ENCODE results near the gene NRP1. TPM values are rescaled to one million over a fixed set of nuclear protein-coding genes. Genes with fewer than 3 reads are reported as not detected.
"Not testable (repeated sequence)": the region's sequence is repeated elsewhere in the genome, so short reads cannot be mapped to it uniquely, and the experiment has no call there.

Gene NRP1
- polyA plus RNA-seq, 1 donor: 177 TPM

DNA sequence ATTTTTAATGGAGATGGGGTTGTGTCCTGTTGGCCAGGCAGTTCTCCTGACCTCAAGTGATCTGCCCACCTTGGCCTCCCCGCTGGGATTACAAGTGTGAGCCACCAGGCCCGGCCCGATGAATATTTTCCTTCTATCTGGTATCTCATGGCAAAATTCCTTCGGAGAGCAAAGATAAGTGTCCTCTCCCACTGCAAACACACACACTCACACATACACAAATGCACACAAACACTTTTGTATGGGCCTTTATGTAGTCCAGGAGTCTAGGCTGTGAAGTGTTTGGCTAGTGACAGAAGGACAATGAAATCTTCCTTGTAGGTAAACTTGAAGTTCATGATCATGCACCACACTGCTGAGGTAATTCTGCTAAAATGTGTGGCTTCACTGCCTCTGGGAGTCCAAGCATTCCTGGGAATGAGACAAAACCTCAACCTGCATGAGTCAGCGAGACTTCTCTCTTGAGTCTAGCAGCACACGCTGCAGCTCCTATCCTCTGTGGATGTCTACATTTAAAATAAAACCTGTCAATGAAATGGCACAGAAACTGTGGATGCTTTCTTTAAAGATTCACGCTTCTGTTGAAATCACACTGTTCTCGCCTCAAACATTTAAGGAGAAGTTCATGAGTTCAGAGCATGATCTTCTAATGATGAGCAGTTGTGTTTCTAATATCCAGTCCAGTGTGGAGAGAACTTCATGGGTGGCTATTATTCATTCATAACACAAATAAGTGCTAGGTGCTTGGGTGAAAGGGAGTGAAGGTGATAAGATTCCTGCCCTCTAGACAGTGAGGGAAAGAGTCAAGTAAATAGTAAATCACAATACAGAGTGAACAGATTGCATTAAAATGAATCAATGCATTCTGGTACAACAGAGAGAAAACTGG, 96.5 kb downstream of the NRP1 start:
- DNase-seq: no peak

DNA sequence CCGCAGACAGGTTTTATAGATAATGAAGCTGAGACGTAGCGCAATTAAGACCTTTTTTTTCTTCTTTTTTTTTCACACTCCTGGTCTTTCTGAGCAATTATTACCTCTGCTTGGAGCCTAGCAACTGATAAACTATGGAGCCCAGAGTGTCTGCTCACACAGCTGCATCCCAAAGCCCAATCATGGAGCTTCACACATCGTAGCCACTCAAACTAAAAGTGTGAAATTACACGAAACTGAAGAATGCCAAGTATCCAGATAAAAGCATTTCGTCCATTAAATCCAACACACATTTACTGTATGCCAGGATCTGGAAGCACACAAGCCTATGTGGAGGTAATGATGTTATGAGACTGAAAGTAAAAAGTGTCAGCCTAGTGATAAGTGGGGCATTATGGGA, 97.6 kb downstream of the NRP1 start:
- DNase-seq: no peak

DNA sequence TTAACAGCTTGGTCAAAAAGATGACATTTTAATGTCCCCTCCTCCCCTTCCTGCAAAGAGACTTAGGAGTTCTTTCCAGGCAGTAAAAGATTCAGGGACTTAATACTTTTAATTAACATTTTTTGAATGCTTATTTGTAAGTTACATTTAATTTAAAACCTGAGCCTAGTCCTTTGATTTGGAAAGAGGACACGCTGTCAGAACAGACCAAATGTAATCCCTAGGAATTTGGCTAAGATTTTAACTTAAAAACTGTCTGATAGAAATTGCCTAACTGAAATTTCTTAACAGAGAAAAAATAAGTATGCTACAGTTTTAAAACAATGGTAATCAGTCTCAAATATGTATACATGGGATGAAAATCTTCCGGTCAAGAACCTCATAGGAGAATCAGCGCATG, 98.5 kb downstream of the NRP1 start:
- DNase-seq: no peak

DNA sequence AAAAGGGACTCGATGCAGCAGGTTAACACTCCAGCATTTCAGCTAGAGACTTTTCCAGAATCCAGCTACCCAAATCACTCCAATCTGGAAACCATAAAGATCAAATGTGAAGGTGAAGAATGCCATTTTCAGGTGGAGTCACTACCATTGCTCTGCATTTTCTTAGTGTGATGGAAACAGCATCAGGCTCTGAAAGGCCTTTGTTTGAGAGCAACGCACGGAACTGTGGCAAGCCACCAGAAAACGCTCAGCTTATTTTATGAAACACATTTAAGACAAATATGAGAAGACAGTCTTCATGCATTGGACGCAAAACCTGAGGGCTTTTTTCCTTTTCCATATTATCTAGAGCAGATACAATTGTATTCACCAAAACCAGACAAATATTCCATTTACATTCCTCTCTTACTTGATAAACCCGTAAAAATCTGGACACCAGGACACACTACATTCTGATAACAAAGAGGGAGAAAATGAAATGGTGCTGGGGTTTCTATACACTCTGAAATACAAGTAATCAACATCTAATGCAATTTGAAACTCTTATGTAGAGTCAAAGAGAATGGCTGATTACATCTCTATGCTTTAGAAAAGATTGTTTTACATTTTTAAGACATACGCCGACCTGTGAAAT, 99.1 kb downstream of the NRP1 start:
- DNase-seq: no peak

DNA sequence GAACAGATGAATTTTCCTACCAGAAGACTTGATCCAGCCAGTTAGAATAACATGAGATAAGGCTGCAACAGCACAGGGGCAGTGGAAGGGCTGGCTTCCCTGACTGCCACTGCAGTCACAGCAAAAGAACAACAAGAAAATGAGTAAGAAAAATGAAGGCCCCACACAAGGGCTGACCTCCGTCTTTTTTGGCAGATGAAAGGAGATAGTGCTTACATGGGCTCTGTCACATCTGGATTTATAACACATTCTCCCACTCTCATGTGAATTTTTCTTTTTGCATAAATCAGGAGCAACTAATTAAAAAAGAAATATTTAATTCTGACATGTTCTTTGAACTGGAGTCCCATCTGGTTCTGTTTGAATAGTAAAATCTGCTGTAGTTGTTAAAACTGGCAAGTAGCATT, 99.6 kb downstream of the NRP1 start:
- DNase-seq: peak; percentile 82

DNA sequence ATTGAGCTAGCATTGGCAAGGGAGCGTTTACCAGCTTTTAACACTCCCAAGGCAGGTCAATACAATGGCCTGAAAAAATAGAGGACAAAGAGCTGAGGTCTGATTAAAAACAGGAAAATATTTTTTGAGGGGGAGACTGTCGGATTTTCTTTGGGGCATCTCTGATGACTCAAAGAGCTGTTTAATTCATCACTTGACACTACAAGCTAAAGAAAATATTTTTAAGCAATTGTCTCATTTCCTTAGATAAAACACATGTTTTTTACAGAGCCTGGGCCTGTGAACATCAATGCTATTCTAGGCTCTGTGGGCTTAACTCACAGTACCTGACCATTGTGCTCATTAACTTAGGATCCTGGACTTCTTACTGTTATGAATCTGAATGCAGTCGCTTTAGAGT, 100.8 kb downstream of the NRP1 start:
- no peak for DNase-seq

DNA sequence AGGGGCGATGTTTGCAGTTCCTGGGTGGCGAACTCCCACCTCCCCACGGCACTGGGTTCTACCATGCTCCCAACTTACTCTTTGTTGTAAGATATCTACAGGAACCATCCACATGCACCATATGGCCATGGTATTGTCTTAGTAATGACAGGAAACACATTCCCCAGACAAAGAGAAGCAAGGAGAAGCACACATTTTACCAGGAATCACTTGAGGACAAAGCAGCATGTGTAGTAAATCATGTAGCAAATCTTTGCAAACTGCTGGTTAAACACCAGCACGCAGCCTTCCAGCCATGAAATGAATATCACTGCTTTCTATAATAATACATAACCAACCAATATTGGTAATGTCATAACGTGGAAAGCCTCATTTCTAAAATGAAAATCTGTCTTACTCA, 101.2 kb downstream of the NRP1 start:
- no peak for DNase-seq

DNA sequence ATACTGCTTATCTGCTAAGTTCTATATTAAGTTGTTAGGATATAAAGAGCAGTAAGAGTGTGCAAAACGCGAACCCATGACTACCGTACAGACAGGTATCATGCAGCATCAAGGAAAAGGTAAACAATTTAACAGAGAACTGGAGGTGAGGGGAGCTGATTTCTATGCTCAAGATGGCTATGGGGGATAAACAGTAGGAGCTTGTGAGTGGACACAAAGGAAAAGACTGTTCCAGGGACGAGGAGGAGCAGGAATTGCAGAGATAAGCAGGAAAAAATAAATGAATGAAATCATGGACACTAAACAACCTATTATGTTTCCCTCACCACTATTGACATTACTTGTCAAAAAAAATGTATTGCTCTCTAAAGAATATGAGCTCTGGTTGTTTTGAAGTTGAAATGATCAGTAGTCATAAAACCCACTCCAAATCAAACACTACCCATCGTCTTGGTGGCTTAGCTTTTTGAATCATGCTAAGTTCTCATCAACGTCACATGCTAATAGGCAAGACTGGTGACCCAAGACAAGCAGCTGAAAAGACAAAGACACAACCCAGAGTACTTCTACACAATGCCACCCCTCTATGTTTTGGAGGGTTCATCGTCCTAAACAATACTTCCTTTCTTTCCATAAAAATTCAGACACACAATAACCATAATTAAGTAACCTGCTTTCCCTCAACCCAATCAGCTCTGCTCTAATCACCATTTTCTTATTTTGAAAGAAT, 102.7 kb downstream of the NRP1 start:
- no peak for DNase-seq

DNA sequence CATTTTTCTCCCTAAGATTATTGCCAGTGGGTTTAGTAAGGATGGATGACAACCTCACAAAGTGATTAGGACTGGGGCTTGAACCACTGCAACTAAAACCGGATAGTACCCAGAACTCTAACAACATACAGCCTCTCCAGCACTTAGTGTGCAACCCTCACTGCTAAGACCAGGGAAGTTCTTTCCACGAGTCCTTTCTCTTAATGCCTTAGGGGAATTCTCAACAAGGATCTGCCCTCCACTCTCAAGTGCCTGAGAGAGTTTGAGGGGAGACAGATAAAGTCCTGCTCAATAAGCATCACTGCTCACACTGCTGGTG, 104.6 kb downstream of the NRP1 start:
- DNase-seq: no peak

DNA sequence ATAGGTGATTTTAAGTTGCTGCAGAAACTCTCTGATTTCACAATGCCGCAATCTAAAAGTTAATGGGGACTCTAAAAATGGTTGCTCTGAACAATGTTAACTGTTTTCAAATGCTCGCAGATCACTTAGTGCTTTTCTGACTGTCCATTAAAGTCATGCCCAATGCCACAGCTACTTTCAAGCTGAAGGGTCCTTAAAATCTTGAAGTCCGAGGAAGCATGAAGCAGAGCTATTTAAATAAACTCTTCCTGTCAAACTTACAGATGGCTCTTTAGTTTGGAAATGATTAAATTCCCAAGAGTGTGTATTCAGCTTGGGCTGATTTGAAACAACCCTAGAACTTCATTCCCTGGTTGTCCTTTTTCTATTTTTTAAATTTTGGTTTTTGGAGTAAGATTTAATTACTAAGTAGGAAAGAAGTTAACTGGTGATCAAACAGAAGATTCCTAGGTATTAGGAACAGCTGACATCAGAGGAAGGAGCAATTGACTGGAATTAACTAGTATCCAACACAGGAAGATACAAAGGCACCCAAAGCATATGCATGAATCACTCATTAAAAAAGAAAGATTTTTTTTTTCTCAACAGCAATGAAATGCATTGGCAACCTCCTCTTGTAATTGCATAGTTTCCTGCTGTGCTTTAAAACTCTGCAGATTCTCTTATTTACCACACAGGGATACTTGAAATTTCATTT, 105.1 kb downstream of the NRP1 start:
- no peak for DNase-seq

DNA sequence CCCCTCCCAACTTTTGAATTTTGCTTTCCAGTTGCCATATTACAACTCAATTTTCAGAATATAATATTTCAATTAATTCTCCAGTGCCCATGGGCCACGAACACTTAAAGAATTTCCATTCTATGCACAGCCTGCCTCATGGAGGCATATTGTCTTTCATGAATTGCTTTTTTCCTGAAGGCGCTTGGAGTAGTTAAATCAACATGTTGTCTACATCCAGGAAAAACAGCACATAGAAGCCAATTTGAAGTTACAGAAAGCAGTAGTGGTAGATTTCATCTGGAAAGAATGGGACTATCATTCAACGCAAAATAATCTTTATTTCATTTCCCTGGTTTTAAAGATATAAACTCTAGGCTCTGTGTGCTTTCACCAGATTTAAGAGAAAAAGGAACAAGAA, 106.0 kb downstream of the NRP1 start:
- no peak for DNase-seq

DNA sequence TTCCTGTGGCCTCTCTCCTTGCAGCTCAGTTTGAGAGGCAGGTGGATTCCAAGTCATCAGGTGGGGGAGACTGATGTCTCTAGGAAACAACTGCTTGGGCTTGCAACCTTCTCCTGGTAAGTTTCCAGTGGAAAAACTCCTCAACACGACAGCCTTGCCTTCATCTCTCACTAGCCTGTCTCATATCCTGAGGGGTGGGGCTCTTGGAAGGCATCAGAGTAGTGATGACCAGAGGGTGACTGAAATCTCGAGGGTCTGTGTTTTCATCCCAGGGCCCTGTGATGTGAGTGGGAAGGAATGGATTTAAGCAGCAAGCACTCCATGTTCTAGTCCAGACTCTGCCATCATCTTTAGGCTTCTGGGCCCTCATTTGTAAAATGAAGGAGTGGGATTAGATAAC, 107.0 kb downstream of the NRP1 start:
- no peak for DNase-seq

DNA sequence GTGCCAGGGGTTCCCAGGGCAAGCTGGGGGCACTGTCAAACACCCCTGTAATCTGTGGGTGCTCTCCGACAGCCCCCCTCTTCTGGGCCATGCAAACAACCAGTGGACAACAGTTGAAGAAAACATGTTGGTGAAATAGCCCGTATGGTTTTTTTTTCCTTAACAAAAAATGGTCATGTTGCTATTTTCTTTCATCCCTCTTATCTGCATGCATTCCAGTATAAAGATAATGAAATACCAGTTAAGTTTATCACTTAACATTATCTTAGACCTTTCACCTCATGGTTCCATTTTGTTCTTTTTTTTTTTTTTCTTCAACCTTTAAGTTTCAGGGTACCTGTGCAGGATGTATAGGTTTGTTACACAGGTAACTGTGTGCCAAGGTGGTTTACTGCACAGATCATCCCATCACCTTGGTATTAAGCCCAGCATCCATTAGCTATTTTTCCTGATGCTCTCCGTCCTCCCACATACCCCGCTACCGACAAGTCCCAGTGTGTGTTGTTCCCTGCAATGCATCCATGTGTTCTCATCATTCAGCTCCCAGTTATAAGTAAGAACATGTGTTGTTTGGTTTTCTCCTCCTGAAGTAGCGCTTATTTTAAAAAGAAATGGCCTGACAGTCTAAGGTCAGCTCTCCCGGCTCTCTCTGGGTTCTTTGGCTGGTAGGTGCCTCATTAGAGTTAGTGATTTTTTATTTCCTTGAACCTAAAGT, 110.1 kb downstream of the NRP1 start:
- DNase-seq: no peak

DNA sequence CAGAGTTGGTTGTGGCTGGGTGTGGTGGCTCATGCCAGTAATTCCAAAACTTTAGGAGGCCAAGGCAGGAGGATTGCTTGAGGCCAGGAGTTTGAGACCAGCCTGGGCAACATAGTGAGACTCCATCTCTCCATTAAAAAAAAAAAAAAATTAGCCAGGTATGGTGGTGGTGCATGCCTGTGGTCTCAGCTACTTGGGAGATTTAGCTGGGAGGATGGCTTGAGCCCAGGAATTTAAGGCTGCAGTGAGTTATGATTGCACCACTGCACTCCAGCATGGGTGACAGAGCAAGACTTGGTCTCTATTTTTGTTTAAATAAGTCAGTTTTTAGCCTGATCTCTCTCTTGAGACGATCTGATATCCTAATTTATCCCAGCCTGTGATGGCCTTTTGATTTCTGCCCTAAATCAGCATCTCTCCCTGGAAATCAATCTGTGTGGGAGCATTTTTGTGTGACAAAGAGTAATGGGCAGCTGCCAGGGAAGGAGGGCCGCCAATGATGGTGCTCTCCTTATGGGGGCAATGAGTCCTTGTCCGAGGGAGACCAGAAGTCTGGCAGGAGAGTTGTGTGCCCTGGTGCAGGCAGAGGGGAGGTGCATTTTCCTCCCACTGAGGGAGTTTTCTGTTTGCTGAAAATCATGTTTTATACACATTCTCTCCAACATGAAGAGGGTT, 111.0 kb downstream of the NRP1 start:
- DNase-seq: peak; percentile 76

DNA sequence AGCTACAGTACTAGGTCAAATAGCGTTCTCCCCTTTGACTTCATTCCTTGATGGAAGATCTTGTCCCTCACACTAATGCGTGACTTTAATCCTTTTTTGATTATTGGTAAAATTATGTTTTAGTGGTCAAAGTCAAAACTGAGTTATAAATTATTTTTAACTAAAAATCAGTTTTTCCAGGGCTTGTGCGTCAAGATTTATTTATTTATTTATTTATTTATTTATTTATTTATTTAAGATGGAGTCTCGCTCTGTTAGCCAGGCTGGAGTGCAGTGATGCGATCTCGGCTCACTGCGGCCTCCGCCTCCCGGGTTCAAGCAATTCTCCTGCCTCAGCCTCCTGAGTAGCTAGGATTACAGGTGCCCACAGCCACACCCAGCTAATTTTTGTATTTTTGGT, 112.2 kb downstream of the NRP1 start:
- DNase-seq: not testable (repeated sequence)

DNA sequence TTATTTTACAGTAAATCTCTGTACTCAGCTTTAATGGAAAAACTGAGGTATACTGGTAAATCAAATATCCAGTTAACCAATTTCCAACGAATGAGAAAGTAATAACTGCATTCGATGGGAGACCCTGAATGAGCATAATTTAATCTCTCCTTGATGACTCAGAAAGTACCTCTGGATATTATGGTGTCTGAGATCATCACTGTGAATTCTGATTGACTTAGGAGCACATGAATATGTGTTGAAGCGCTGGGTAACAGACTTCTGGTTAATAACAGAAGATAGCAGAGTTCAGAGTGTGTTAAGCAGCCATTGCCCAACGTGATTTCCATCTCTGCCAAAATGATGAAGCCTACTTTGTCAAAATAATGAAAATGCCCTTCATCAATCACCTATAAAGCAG, 116.6 kb downstream of the NRP1 start:
- no peak for DNase-seq

DNA sequence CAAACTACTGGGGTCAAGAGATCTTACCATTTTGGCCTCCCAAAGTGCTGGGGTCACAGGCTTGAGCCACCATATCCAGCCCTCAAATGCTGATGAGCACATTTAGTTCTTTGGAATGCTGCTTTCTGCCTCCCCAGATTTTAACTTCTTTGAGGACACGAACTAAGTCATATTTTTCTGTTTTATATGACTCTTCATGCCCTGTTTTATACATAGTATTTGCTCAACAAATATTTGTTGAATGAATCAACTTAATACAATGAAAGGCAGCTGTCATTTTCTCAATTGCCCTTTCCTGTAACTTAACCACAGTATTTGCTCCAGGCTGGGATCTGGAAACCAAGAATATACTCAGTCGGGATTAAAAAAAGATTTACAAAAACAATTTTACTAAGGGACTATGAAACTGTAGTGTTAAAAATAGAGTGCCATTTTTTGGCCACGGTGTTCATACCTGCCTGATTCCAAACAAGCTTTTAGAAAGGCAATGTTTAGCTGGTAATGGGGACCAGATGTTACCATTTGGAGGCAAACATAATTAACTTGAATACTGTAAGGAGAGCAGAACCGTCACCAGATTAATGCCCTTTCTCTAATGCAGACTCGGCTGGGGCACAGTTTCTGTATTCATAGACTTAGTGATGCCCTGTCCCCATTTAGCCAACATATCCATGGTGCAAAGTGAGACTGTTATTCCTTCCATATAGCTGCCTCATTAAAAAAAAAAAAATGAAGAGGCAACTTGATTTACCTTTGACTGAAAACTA, 117.6 kb downstream of the NRP1 start:
- DNase-seq: no peak

DNA sequence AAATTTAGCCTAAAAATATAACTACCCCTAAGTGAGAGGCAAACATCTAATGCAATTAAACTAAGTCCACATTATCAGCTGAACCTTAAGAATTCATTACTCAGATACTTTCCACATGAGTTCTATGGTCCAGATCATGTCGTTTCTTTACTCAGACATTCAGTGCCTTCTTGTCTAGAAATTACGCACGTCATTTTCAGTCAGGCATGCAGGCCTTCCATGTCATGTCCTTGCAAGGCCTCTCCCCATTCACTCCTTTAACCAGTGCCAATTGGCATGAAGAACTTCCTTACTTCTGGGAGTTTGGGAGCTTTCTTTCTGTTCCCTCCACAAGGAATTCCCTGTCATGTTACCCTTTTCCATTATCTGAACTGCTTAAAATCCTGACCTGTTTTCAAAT, 118.8 kb downstream of the NRP1 start:
- no peak for DNase-seq

DNA sequence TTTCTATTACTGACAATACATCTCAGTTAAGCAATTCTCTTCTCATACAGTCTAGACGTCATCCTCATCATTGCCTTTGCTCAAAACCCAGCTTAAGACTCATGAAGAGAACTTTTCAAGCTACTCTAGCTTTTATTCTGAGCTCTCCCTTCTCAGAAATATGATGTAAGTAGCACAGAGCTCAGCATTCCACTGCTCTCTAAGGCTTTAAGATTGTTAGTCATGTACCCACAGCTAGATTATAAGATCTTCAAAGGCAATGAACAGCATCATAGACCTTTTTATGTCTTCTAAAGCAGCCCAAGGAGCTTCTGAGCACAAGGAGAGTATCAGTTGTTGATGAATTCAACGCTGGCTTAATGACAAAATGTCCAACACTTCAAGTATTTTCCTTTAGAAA, 119.3 kb downstream of the NRP1 start:
- DNase-seq: no peak

DNA sequence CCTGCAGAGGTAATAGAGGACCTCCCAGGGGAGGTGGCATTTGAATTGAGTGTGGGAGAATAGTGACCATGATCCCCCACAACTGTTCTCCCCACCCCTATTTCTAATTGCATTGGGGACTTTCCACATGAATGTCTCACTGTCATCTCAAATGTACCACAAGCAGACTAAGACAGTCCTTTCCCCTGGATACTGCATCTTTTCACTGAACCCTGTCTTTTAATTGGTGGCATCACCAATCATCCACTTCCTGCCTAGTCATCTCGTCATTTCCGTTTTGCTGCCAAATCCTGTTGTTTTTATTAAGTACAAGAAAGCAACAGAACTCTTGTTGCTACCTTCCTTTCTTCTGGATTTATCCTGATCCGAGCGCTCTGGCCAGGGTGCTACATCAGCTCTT, 120.3 kb downstream of the NRP1 start:
- DNase-seq: no peak
